ENCODE measurements around the gene THAP6.
"Not testable (repeated sequence)": the region's sequence is repeated elsewhere in the genome, so short reads cannot be mapped to it uniquely, and the experiment has no call there.

Gene THAP6

GRCh38 chr4:75514131-75514948 lies at the start of gene THAP6, which contains the start of gene RCHY1:
Gene THAP6, plus strand, starts transcription at chr4:75514473. Its CDS starts 980 bp downstream, at chr4:75515453.
Gene RCHY1, minus strand, starts transcription at chr4:75514403. Its CDS starts 117 bp downstream, at chr4:75514286.
- peak; percentile 94 for DNase-seq

- DNase-seq: no peak
Measured at GRCh38 chr4:75469896-75470295, 44.4 kb upstream of the THAP6 start.

GRCh38 chr4:75470738-75471137 lies 43.5 kb upstream of the THAP6 start:
- DNase-seq: no peak

GRCh38 chr4:75477201-75477600 lies 37.1 kb upstream of the THAP6 start:
- DNase-seq: no peak

GRCh38 chr4:75484190-75484589 lies 30.1 kb upstream of the THAP6 start:
- DNase-seq: no peak

GRCh38 chr4:75490155-75490554 lies 24.1 kb upstream of the THAP6 start:
- peak; percentile 2 for DNase-seq

- DNase-seq: peak; percentile 79
Measured at GRCh38 chr4:75494563-75494962, 19.7 kb upstream of the THAP6 start.

- DNase-seq: peak; percentile 46
Measured at GRCh38 chr4:75495476-75495875, 18.8 kb upstream of the THAP6 start.

- DNase-seq: no peak
Measured at GRCh38 chr4:75496406-75496805, 17.9 kb upstream of the THAP6 start.

GRCh38 chr4:75497133-75497532 lies 17.1 kb upstream of the THAP6 start:
- no peak for DNase-seq

- DNase-seq: no peak
Measured at GRCh38 chr4:75498041-75498440, 16.2 kb upstream of the THAP6 start.

GRCh38 chr4:75499900-75500299 lies 14.4 kb upstream of the THAP6 start:
- DNase-seq: no peak

- no peak for DNase-seq
Measured at GRCh38 chr4:75502671-75503070, 11.6 kb upstream of the THAP6 start.

GRCh38 chr4:75505630-75506029 lies 8.6 kb upstream of the THAP6 start:
- DNase-seq: no peak

- DNase-seq: peak; percentile 4
Measured at GRCh38 chr4:75509592-75509991, 4.7 kb upstream of the THAP6 start.

GRCh38 chr4:75511841-75512240 lies 2.4 kb upstream of the THAP6 start:
- peak; percentile 26 for DNase-seq

GRCh38 chr4:75512386-75513211 lies 1.7 kb upstream of the THAP6 start:
- peak; percentile 81 for DNase-seq

- DNase-seq: no peak
Measured at GRCh38 chr4:75513526-75514130, 645 bp upstream of the THAP6 start.

- peak; percentile 24 for DNase-seq
Measured at GRCh38 chr4:75514949-75515612, 808 bp downstream of the THAP6 start.

- DNase-seq: no peak
Measured at GRCh38 chr4:75516144-75516543, 1.9 kb downstream of the THAP6 start.

- not testable (repeated sequence) for DNase-seq
Measured at GRCh38 chr4:75519452-75519851, 5.2 kb downstream of the THAP6 start.

GRCh38 chr4:75525086-75525485 lies 10.8 kb downstream of the THAP6 start:
- DNase-seq: no peak

GRCh38 chr4:75525910-75526309 lies 11.6 kb downstream of the THAP6 start:
- no peak for DNase-seq

Measured in MV-4-11 (cell line).